Fibroblast of lung (primary cell): Measurements from ENCODE around the gene KRT2. TPM values are rescaled to one million over a fixed set of nuclear protein-coding genes. Genes with fewer than 3 reads are reported as not detected.

Experiments used
- DNase-seq, 2 donors: peaks; one replicate each; pipeline versions ENCODE4 v3.0.0 to v3.0.0-alpha.2; 2010; ENCODE audit warnings: low read depth in 2 of 2
- H2AFZ ChIP-seq: 2 replicates; pipeline ENCODE4 v1.5.1; 2012; ENCODE audit warnings: low read length, control low read depth, inconsistent platforms
- H3K27ac ChIP-seq: 2 replicates; pipeline ENCODE4 v1.5.1; 2011; ENCODE audit warnings: low read length, control low read depth; ENCODE audit not compliant: insufficient read depth
- H3K27me3 ChIP-seq: 2 replicates; pipeline ENCODE4 v1.5.1; 2011; ENCODE audit warnings: mild to moderate bottlenecking, low read length; ENCODE audit not compliant: control insufficient read depth, insufficient read depth
- H3K36me3 ChIP-seq: 2 replicates; pipeline ENCODE4 v1.5.1; 2011; ENCODE audit warnings: low read length; ENCODE audit not compliant: control insufficient read depth, insufficient read depth
- H3K4me1 ChIP-seq: 2 replicates; pipeline ENCODE4 v1.5.1; 2011; ENCODE audit warnings: low read length; ENCODE audit not compliant: control insufficient read depth, insufficient read depth; ENCODE audit errors: extremely low read depth
- H3K4me2 ChIP-seq: 2 replicates; pipeline ENCODE4 v1.5.1; 2011; ENCODE audit warnings: low read length, control low read depth; ENCODE audit not compliant: insufficient read depth; ENCODE audit errors: extremely low read depth
- H3K4me3 ChIP-seq, 4 experiments: fragments of 200-600 bp in 1 of 4; sonication (generic) in 1 of 4; replicated peaks in 1 of 4; 2 replicates each; pipeline ENCODE4 v1.5.1; 2011 to 2016; ENCODE audit warnings: low read length in 4 of 4, low read depth in 3 of 4, mild to moderate bottlenecking in 3 of 4, control low read depth in 2 of 4, inconsistent platforms in 1 of 4, mixed read lengths in 1 of 4; ENCODE audit not compliant: insufficient read depth in 1 of 4; ENCODE audit errors: control extremely low read depth in 1 of 4
- H3K79me2 ChIP-seq: 2 replicates; pipeline ENCODE4 v1.5.1; 2012; ENCODE audit warnings: mild to moderate bottlenecking, low read length, inconsistent platforms; ENCODE audit not compliant: control insufficient read depth, insufficient read depth
- H3K9ac ChIP-seq: 2 replicates; pipeline ENCODE4 v1.5.1; 2011; ENCODE audit warnings: mild to moderate bottlenecking, low read length, control low read depth; ENCODE audit not compliant: insufficient read depth
- H3K9me3 ChIP-seq: 2 replicates; pipeline ENCODE4 v1.5.1; 2012; ENCODE audit warnings: low read depth, low read length; ENCODE audit not compliant: control insufficient read depth, insufficient read depth
- H4K20me1 ChIP-seq: 2 replicates; pipeline ENCODE4 v1.5.1; 2011; ENCODE audit warnings: low read length; ENCODE audit not compliant: control insufficient read depth, insufficient read depth; ENCODE audit errors: extremely low read depth
- EZH2 ChIP-seq: IDR thresholded peaks from 2 replicates; pipeline ENCODE4 v1.5.1; 2012; ENCODE audit warnings: low read length, control low read depth, mild to moderate bottlenecking; ENCODE audit errors: missing control alignments
- polyA plus RNA-seq, 2 donors: library from polyadenylated mRNA; depleted of rRNA in 1 of 2; stranded (reverse) in 1 of 2; unstranded in 1 of 2; fragments of >200 nt; gene quantifications; 2 replicates each; pipeline ENCODE4 v1.2.1, GENCODE V29; 2011 to 2012; ENCODE audit warnings: missing spikeins in 1 of 2
- total RNA-seq: library from RNA; depleted of rRNA; stranded (reverse); fragments of >200 nt; gene quantifications from 2 replicates; pipeline ENCODE4 v1.2.1, GENCODE V29; 2014
- TF ChIP-seq, protein P1 (sequence below), 2 donors: IDR thresholded peaks in 1 of 2; conservative IDR thresholded peaks in 1 of 2; 1 replicate in 1 of 2; 2 replicates in 1 of 2; pipeline ENCODE4 v1.5.1; 2011 to 2012; ENCODE audit warnings: low read length in 2 of 2, control low read depth in 1 of 2, inconsistent platforms in 1 of 2, low read depth in 1 of 2, mild to moderate bottlenecking in 1 of 2

Gene KRT2
- total and polyA plus RNA-seq, 2 donors (not counting 1 experiment from before 2014, with no cell fraction given) = not detected

DNA sequence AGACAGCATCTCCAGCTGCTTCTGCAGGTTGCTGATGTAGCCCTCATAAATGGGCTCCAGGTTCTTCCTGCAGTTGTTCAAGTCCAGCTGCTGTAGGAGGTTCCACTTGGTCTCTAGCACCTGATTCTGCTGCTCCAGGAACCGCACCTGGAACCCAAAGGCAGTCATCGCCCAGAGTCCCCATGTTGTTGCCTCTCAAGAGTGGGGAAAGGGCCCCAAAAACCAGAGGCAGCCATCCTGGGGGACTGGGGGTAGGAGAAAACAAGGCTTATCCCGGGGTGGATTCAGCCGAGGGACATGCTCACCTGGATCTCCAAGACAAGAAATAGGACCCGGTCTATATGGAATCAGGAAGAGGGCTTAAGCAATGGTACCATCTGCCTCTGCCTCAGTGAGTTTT is 53.0 kb downstream of the KRT2 start:
- Histone ChIP-seq H3K27ac (no peak overlapping the region), H3K79me2 (no peaks in the 10 kb centered on the region), H3K9ac (no peak overlapping the region), H3K9me3 (no peaks in the 10 kb centered on the region), H3K27me3 (peaks cover 15% of the 10 kb centered on the region), H4K20me1 (no peaks in the 10 kb centered on the region), H2AFZ (no peak overlapping the region), H3K36me3 (no peaks in the 10 kb centered on the region), H3K4me3 (no peak overlapping the region), H3K4me1 (no peaks in the 10 kb centered on the region), H3K4me2 (no peak overlapping the region)
- DNase-seq = no peak
- no peak for TF ChIP-seq EZH2
- TF ChIP-seq, protein P1, sequence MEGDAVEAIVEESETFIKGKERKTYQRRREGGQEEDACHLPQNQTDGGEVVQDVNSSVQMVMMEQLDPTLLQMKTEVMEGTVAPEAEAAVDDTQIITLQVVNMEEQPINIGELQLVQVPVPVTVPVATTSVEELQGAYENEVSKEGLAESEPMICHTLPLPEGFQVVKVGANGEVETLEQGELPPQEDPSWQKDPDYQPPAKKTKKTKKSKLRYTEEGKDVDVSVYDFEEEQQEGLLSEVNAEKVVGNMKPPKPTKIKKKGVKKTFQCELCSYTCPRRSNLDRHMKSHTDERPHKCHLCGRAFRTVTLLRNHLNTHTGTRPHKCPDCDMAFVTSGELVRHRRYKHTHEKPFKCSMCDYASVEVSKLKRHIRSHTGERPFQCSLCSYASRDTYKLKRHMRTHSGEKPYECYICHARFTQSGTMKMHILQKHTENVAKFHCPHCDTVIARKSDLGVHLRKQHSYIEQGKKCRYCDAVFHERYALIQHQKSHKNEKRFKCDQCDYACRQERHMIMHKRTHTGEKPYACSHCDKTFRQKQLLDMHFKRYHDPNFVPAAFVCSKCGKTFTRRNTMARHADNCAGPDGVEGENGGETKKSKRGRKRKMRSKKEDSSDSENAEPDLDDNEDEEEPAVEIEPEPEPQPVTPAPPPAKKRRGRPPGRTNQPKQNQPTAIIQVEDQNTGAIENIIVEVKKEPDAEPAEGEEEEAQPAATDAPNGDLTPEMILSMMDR (conservative IDR thresholded peaks at IDR 0.05 in 1 of 2, IDR thresholded peaks at IDR 0.05 in 1 of 2; ENCODE audit: low read depth in 1 of 2, low read length in 2 of 2) = no peak

Other genes starting within 250 kb of the KRT2 start
- not detected in 2 replicates for gene KRT82, start 245.9 kb downstream of the KRT2 start, total RNA-seq
- not detected in 2 replicates for gene KRT82, start 245.9 kb downstream of the KRT2 start, polyA plus RNA-seq
- not detected in 2 replicates for gene KRT75, start 217.8 kb downstream of the KRT2 start, total RNA-seq
- not detected in 2 replicates for gene KRT75, start 217.8 kb downstream of the KRT2 start, polyA plus RNA-seq
- gene KRT6B, start 200.1 kb downstream of the KRT2 start, total RNA-seq = not detected in 2 replicates
- 0.05 and 0.07 TPM in 2 replicates for gene KRT6B, start 200.1 kb downstream of the KRT2 start, polyA plus RNA-seq
- not detected in 2 replicates for gene KRT6C, start 178.4 kb downstream of the KRT2 start, total RNA-seq
- gene KRT6C, start 178.4 kb downstream of the KRT2 start, polyA plus RNA-seq = not detected in 2 replicates
- gene KRT6A, start 159.0 kb downstream of the KRT2 start, total RNA-seq = not detected in 2 replicates
- gene KRT6A, start 159.0 kb downstream of the KRT2 start, polyA plus RNA-seq = 0.32 and 41.1 TPM in 2 replicates
- not detected in 2 replicates for gene KRT5, start 131.8 kb downstream of the KRT2 start, total RNA-seq
- gene KRT5, start 131.8 kb downstream of the KRT2 start, polyA plus RNA-seq = 0.81 and 0.82 TPM in 2 replicates
- gene KRT71, start 99.1 kb downstream of the KRT2 start, total RNA-seq = not detected in 2 replicates
- not detected in 2 replicates for gene KRT71, start 99.1 kb downstream of the KRT2 start, polyA plus RNA-seq
- not detected in 2 replicates for gene KRT74, start 78.4 kb downstream of the KRT2 start, total RNA-seq
- gene KRT74, start 78.4 kb downstream of the KRT2 start, polyA plus RNA-seq = not detected in 2 replicates
- gene KRT72, start 50.7 kb downstream of the KRT2 start, total RNA-seq = not detected in 2 replicates
- gene KRT72, start 50.7 kb downstream of the KRT2 start, polyA plus RNA-seq = not detected in 2 replicates
- gene KRT73, start 33.7 kb downstream of the KRT2 start, total RNA-seq = not detected in 2 replicates
- gene KRT73, start 33.7 kb downstream of the KRT2 start, polyA plus RNA-seq = not detected in 2 replicates
- not detected in 2 replicates for gene KRT1, start 28.2 kb upstream of the KRT2 start, total RNA-seq
- gene KRT1, start 28.2 kb upstream of the KRT2 start, polyA plus RNA-seq = not detected in 2 replicates
- gene KRT77, start 51.3 kb upstream of the KRT2 start, total RNA-seq = not detected in 2 replicates
- gene KRT77, start 51.3 kb upstream of the KRT2 start, polyA plus RNA-seq = not detected in 2 replicates
- not detected in 2 replicates for gene KRT76, start 125.1 kb upstream of the KRT2 start, total RNA-seq
- not detected in 2 replicates for gene KRT76, start 125.1 kb upstream of the KRT2 start, polyA plus RNA-seq
- gene KRT3, start 143.9 kb upstream of the KRT2 start, total RNA-seq = not detected in 2 replicates
- gene KRT3, start 143.9 kb upstream of the KRT2 start, polyA plus RNA-seq = not detected in 2 replicates
- gene KRT4, start 161.9 kb upstream of the KRT2 start, total RNA-seq = under 0.01 TPM in 2 replicates
- gene KRT4, start 161.9 kb upstream of the KRT2 start, polyA plus RNA-seq = 0.17 and 0.23 TPM in 2 replicates
- not detected in 2 replicates for gene KRT79, start 182.1 kb upstream of the KRT2 start, total RNA-seq
- not detected in 2 replicates for gene KRT79, start 182.1 kb upstream of the KRT2 start, polyA plus RNA-seq
- not detected in 2 replicates for gene KRT78, start 196.8 kb upstream of the KRT2 start, total RNA-seq
- not detected in 2 replicates for gene KRT78, start 196.8 kb upstream of the KRT2 start, polyA plus RNA-seq